ENCODE data around the gene UGT1A7.

DNA sequence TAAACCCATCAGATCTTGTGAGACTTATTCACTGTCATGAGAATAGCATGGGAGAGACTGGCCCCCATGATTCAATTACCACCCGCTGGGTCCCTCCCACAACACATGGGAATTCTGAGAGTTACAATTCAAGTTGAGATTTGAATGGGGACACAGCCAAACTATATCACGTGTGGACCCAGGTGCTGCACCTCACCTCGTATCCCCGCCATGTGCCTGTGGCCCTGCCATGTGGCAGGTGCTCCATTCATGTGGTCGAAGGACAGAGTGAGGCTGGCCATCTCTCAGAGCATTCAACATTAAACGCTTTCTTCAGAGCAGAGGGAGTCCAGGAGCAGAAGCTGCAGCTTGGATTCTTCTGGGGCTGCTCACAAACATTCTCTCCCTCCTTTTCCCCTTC is 128.7 kb downstream of the UGT1A7 start:
- no peak for TF ChIP-seq EZH2phosphoT487 (IDR thresholded peaks at IDR 0.05; ENCODE audit: low read depth)
- TF ChIP-seq, protein P1, sequence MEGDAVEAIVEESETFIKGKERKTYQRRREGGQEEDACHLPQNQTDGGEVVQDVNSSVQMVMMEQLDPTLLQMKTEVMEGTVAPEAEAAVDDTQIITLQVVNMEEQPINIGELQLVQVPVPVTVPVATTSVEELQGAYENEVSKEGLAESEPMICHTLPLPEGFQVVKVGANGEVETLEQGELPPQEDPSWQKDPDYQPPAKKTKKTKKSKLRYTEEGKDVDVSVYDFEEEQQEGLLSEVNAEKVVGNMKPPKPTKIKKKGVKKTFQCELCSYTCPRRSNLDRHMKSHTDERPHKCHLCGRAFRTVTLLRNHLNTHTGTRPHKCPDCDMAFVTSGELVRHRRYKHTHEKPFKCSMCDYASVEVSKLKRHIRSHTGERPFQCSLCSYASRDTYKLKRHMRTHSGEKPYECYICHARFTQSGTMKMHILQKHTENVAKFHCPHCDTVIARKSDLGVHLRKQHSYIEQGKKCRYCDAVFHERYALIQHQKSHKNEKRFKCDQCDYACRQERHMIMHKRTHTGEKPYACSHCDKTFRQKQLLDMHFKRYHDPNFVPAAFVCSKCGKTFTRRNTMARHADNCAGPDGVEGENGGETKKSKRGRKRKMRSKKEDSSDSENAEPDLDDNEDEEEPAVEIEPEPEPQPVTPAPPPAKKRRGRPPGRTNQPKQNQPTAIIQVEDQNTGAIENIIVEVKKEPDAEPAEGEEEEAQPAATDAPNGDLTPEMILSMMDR (IDR thresholded peaks at IDR 0.05; ENCODE audit: low read depth, low read length), result no peak
